Eye (tissue), 1 donor: ENCODE results near the gene PATJ.

Experiments used
- DNase-seq: peaks from one replicate; pipeline ENCODE4 v3.0.0-alpha.2; 2015

PATJ gene

DNA sequence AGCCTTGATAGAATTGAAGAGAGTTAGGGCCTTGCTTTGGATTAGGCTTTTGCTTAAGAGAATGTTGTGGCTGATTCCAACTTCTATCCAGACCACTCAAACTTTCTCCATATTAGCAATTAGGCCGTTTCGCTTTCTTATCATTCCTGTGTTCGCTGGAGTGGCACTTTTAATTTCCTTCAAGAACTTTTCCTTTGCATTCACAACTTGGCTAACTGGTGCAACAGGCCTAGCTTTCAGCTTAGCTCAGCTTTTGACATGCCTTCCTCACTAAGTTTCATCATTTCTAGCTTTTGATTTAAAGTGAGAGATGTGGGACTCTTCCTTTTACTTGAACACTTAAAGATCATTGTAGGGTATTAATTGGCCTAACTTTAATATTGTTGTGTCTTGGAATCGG, 268.7 kb downstream of the PATJ start:
- no peak for DNase-seq

DNA sequence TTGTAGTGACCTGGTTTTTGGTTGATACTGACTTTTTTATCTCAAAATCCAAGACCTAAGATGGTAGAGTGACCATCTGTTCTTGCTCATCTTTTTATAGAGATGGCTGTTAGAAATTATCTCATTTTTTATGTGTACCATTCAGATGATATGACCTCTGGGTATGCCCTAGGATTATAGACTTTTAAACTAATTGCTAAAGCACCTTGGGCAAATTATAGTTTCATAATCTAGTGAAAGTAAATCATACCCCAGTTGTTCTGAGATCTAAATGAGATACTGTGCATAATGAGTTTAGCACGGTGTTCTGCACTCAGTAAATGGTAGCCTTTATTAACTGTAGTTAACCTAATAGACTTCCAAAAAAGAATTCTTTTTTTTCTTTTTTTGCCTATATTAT, 269.8 kb downstream of the PATJ start:
- DNase-seq: no peak

- DNase-seq: peak; percentile 30
Measured at GRCh38 chr1:62012836-62013235, 270.6 kb downstream of the PATJ start.

DNA sequence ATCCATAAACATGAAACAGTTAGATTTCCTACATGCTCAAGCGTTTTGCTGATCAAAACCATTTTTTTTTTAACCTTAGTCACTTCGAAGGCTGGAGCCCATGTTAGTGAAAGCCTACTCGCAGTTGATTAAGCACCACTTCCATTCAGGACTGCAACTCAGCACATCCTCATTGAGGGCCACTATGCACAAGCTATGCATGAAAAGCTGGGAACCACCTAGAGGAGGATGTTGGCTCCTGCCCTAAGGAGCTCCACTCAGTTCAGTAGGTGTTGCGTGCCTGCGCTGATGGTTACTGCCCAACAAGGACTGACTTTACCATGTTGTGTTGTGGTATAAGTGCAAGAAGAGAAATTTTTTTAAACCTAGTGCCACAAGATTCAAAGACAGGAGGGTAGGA, 271.0 kb downstream of the PATJ start:
- DNase-seq: peak; percentile 23

DNA sequence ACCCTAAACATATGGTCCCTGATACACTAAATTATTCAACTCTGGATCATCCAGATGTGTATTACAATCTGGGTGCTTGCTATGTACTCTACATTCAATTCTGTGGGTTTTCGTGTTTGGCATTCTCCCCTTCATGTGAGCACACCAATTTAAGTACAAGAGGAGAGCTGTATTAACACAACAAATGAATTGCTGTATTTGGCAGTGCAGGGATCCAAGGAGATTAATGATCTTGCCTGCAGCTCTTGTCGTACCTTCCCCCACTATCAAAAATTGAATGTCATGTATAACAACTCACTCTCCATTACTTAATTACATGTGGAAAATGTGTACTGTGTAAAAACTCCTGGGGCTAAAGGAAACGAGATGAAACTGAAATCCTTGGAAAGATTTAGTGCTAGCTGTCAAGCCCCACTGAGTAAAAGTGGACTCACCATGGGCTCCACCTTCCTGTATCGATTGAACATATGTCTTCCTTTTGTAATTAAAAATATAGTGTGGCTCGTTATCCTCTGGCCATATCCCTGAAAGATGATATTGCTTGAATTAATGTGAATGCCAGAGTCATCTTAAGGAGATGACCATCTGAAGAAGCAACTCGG, 280.2 kb downstream of the PATJ start:
- no peak for DNase-seq

DNA sequence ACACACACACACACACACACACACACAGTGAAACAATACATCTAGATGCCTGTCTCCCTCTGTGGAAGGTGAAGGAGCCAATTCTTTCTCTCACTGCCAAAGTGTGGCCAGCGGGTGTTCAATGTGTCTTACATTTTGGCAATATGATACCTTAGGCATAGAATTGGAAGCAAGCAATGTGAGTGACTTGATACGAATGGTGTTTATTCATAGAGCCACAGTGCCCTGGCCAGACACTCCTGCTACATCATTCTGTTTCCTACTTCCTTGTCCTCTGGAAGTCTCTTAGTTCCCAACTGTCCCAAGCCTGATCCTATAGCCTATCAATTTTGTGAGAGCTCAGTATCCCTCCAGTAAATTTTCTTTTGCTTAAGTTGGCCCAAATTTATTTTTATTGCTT, 282.4 kb downstream of the PATJ start:
- DNase-seq: no peak

- no peak for DNase-seq
Measured at GRCh38 chr1:62025154-62025553, 282.9 kb downstream of the PATJ start.

- DNase-seq: peak; percentile 57
Measured at GRCh38 chr1:62025892-62026291, 283.6 kb downstream of the PATJ start.

- no peak for DNase-seq
Measured at GRCh38 chr1:62029704-62030103, 287.4 kb downstream of the PATJ start.

DNA sequence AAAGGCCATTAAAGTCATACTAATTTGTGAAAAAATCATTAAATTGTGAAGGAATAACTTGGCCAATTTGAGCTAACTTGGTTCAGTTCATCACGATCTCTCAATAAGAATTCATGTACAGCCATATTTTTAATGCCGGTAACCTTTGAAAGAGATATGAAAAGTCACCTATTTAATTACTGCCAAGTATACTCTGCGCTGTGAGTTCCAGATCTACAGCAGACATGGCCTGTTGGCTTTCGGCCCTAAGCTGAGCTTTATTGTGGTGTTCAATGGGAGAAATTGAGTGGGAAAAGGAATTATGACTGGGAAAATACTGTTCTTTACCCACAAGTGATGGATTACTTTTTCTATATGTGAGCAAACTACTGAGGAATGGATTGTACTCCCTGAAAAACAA, 292.5 kb downstream of the PATJ start:
- DNase-seq: no peak

DNA sequence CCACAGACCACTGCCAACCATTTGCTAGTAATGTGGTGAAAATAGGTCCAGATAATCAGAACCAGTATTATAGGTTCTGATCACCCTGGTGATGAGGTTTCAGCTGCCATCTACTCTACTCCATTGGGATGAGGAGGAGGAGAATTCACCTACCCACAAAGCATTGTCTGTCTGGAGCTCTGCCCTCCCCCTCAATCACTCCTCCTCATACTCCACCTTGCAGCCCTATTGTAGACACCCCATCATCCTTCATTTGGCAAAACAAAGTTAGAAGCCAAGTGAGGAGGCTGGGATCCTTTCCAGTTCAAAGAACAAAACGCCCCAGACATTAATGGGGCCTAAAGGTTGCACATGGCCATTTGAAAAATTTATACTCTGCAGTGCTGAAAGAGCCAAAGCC, 295.0 kb downstream of the PATJ start:
- DNase-seq: no peak

- DNase-seq: no peak
Measured at GRCh38 chr1:62038594-62039284, 296.5 kb downstream of the PATJ start.

DNA sequence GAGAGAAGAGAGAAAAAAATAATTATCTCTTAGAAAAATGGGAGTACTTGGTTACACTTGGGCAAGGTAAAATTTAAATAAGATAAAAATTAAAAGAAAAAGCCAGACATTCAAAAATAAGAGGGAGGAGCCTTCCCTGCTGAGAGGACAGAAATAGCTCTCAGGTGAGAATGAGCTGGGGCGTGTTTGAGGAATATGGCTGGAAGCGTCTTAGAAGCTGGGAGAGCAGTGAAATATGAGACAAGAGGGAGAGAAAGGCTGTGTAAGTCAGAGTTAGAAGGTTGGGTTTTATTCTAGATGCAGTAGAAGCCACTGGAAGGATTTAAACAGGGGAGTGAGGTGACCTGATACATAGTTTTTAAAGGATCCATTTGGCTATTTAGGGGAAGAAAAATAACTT, 298.2 kb downstream of the PATJ start:
- no peak for DNase-seq

DNA sequence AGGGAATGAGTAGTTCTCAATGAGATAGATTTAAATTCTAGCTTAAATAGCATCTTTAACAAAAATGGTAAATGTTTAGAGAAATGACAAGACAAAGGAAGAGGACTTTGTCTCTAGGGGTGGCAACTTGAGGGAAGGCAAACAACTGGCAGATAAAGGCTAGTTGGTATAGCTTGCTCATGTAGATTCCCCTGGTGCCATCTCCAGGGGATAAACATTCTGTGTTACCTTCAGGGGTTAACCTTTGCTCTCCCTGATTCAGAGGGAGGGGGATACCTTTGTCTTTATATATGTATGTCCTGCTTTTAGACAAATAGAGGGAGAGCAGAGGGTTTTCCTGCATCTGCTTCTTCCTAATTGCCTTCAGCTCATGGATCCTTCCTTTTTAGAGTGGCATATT, 298.7 kb downstream of the PATJ start:
- no peak for DNase-seq

DNA sequence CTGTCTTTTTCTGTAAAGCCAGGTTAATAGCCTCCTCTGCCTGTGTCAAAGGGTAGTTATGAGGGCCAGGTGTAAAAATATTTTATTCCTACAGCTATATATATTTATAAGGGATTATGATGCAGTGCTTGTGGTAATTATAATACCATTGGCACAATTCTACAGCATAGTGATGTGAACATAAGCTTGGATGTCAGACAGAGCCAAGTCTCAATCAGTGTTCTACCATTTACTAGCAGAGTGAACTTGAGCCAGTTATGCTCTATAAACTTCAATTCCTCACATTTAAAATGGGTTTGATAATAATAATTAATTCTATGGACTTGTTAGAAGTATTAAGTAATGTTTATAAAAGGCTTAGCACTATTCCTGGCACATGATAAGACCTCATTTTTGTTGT, 300.9 kb downstream of the PATJ start:
- no peak for DNase-seq

DNA sequence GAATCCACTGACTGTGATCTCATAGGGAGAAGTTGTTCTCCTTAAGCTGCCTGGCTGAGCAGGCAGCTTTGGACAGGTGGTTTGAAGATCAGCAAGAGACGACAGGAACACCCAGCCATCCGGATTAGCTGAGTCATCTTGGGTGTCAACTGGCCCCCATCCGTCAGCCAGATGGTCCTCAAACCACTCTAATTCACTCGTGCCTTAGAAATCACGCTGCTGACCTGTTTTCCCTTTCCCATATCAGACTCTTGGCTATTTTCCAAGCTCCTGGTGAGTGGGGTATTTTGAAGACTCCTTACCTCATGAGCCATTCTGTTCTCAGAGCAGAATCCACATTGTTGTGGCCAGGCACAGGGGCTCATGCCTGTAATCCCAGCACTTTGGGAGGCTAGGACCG, 303.3 kb downstream of the PATJ start:
- DNase-seq: peak; percentile 37

- no peak for DNase-seq
Measured at GRCh38 chr1:62046927-62047326, 304.6 kb downstream of the PATJ start.

GRCh38 chr1:62050165-62050564, 307.9 kb downstream of the PATJ start:
- DNase-seq: no peak

DNA sequence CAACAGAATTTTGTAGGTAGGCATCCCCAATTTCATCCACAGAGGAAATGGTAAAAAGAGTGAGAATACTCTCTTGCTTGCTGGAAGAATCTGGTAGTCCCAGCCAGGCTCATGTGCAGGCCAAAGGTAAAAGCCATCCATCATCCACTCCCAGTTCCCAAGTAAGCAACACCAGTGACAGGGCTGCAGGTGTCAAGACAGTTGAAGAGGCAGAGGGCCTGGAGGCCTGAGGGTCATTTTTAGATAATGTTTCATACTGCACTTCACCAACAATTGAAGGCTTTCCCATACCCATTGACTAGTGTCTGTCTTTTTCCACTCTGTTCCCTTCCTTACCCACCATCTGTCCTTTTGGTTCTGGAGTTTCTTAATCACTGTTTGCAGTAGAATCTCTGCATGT, 310.7 kb downstream of the PATJ start:
- DNase-seq: no peak

DNA sequence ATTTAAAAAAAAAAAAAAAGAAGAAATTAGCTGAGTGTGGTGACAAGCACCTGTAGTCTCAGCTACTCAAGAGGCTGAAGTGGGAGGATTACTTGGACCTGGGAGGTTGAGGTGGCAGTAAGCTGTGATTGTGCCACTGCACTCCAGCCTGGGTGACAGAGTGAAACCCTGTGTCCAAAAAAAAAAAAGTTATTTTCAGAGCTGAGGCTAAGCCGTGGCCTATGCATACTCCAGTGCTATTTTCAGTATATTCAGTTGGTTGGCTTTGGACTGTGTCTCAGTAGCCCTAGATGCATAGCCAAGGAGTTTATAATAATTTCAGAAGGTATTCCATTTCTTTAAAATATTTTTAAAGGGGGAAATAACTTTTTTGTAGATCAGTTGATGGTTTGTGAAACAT, 311.9 kb downstream of the PATJ start:
- no peak for DNase-seq

DNA sequence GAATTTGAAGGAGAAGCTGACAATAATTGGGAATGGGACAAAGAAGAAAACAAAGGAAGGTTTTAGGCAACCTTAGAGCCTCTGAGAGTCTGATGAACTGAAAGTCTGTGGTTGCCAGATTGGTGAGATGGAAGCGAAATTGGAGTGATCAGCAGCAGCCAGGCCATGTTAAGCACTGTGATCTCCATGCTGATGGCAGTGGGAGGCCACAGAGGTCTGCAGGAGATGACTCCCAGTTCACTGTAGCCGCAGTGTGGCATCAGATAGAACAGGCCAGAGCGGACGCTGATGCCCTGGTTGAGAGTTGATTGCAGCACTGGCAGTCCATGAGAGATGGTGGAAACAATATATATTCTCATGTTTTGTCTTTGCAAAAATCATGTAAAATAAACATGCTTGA, 314.9 kb downstream of the PATJ start:
- no peak for DNase-seq

- DNase-seq: peak; percentile 37
Measured at GRCh38 chr1:62057641-62058290, 315.5 kb downstream of the PATJ start.

GRCh38 chr1:62058956-62059355, 316.7 kb downstream of the PATJ start:
- no peak for DNase-seq

DNA sequence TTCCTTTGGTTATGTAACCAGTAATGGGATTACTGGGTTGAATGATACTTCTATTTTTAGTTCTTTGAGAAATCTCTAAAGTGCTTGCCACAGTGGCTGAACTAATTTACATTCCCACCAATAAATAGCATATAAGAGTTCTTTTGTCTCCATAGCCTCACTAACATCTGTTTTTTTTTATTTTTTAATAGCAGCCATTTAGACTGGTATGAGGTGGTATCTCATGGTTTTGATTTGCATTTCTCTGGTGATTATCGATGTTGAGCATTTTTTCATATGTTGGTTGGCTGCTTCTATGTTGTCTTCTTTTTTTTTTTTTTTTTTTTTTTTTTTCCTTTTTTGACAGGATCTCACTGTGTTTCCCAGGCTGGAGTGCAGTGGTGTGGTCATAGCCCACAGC, 319.8 kb downstream of the PATJ start:
- no peak for DNase-seq
